Hypothalamus (tissue), 51 donors: ENCODE measurements around the gene NFAT5.
"Not testable (repeated sequence)": the region's sequence is repeated elsewhere in the genome, so short reads cannot be mapped to it uniquely, and the experiment has no call there.

Experiments used
- DNase-seq, 51 donors: peaks; one replicate each; lab custom pipeline; 2025; lab: John Stamatoyannopoulos, UW

The NFAT5 gene

GRCh38 chr16:69565671-69566239, at the start of gene NFAT5:
TSS of gene NFAT5 (plus strand) at chr16:69565966. CDS start at chr16:69566302, 336 bp downstream.
- DNase-seq, result peak; percentile 45 to 96 (median 85)

- DNase-seq, result not testable (repeated sequence)
These were observed 47.9 kb upstream of the NFAT5 start for GRCh38 chr16:69517914-69518313.

- DNase-seq, result no peak
These were observed 45.4 kb upstream of the NFAT5 start for GRCh38 chr16:69520413-69520799.

- DNase-seq, result no peak
These were observed 44.8 kb upstream of the NFAT5 start for GRCh38 chr16:69520800-69521602.

GRCh38 chr16:69522041-69522578, 43.7 kb upstream of the NFAT5 start:
- DNase-seq, result no peak

- DNase-seq, result no peak
These were observed 42.9 kb upstream of the NFAT5 start for GRCh38 chr16:69522732-69523404.

- DNase-seq, result no peak
These were observed 42.0 kb upstream of the NFAT5 start for GRCh38 chr16:69523566-69524305.

GRCh38 chr16:69526831-69527655, 38.7 kb upstream of the NFAT5 start:
- DNase-seq, result no peak

- DNase-seq, result no peak
These were observed 33.8 kb upstream of the NFAT5 start for GRCh38 chr16:69531988-69532387.

GRCh38 chr16:69532641-69533455, 32.9 kb upstream of the NFAT5 start:
- no peak for DNase-seq

- DNase-seq, result no peak
These were observed 31.0 kb upstream of the NFAT5 start for GRCh38 chr16:69534720-69535119.

- DNase-seq, result no peak
These were observed 30.4 kb upstream of the NFAT5 start for GRCh38 chr16:69535123-69536050.

- no peak for DNase-seq
These were observed 28.1 kb upstream of the NFAT5 start for GRCh38 chr16:69537706-69538080.

GRCh38 chr16:69538808-69539207, 27.0 kb upstream of the NFAT5 start:
- DNase-seq, result no peak

GRCh38 chr16:69542974-69543373, 22.8 kb upstream of the NFAT5 start:
- no peak for DNase-seq

- no peak for DNase-seq
These were observed 21.7 kb upstream of the NFAT5 start for GRCh38 chr16:69544088-69544487.

- DNase-seq, result not testable (repeated sequence)
These were observed 19.1 kb upstream of the NFAT5 start for GRCh38 chr16:69546663-69547062.

GRCh38 chr16:69553332-69553731, 12.4 kb upstream of the NFAT5 start:
- no peak for DNase-seq
